ENCODE results near the gene UAP1L1. TPM values are rescaled to one million over a fixed set of nuclear protein-coding genes. Genes with fewer than 3 reads are reported as not detected.
A peak's percentile ranks its signal among the peaks of the same experiment; 100 is the strongest.

The UAP1L1 gene
- total RNA-seq, 1 donor from 2014 or later = 12.6 TPM

DNA sequence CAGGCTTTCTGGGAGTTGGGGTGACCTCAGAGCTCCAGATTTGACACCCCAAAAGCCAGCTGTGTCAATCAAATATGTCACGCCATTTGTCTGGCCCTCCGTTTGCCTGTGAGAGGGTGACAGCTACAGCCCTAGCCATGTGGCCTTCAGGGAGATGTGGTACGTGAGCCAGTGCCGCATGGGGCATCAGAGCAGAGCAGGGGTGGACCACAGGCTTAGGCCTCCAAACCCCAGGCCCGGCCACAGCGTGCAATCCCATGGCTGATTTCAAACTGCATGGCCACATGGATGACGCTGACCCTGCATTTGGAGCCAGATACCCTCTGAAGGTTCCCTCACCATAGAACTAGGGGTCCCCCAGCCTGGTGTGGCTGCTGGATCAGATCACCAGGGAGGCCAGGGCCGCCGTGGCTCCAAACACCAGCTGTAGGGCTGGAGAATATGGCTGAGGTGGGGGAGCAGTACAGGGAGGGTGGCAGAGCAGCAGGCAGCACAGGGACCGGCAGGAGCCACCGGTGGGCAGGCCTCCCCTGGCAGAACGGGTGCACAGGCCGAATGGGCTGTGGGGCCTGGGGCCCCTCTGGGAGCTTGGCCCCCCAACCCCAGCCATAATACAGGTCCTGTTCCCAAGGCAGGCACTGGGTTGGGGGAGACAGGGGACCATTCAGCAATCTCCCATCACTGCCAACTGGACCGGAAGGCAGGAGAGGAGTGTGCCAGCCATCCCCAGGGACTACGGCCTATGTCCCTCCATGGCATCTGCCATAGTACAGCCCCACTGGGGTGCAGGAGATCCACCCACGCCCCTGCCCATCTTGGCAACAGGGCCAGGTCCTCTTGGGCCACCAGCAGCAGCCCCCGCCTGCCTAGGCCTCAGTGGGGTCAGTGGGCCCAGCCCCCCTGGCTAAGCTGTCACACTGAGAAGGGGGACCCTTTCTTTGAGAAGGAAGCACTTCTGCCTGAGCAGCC lies 8.5 kb upstream of the UAP1L1 start:
- ATAC-seq (no peak), DNase-seq (peak; percentile 20)
- intact Hi-C loops (cut with micrococcal nuclease) = no loop called here

DNA sequence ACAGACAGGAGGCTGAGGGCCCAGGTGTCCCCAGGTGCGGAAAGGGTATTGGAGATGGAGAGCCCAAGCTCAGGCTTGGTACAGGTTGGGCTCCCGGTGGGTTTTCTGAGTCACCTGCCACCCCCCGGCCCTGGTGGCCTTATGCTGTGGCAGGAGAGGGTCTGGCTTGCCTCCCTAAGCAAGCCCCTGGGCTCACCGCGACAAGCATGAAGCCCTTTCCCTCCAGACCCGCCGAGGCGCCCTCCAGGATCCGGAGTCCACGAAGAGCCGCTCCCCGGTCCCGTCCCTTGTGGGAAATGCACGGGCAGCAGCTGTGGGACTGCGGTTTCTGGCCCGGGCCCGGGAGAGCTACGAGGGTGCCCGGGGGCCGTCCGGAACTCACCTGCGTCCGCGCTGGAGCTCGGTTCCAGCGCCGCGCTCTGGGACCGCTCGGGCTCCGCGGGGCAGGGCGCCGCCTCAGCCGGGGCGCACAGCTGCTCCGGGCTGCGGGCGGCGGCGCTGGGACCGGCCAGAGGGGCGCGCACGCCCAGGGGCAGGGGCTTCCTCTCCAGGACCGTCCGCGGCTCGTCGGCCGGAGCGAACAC lies 7.7 kb upstream of the UAP1L1 start:
- DNase-seq (peak; percentile 27), ATAC-seq (no peak)
- intact Hi-C loops (cut with micrococcal nuclease) = no loop called here

DNA sequence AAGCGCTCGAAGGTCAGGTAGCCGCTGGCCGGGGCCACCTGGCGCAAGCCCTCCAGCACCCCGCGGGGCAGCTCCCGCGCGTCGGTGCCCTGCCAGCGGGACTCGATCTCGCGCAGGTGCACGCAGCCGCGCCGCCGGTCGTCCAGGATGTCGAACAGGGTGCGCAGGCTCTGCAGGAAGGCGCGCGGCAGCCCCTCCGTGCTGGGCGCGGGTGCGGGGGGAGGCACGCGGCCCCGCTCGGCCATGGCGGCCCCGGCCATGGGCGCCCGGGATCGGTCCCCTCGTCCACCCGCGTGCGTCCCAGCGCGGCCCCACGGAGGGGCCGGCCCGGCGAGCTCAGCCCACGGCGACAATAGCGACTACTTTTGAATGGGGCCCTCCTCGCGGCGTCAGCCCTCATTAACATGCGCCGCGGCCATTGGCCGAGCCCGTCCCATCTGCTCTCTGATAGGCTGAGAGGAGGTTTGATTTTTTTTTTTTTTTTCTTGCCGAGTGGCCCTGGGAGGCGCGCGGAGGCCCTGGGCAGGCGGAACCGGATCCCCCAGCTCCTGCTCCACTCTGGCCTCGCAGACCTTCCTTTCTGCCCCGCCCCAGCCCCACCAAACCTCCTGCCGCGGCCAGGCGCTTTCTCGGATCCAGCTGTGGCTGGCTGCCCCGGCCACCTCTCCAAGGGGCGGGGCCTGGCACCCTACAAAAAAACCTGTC lies 7.0 kb upstream of the UAP1L1 start, which contains the start of gene SAPCD2:
Gene SAPCD2 (minus strand): TSS at position 357 of the 705 bp plus-strand sequence. CDS start 97 bp downstream, at position 260.
- DNase-seq (peak; percentile 93), ATAC-seq (peak; percentile 94)
- intact Hi-C loops (cut with micrococcal nuclease) = no loop called here

DNA sequence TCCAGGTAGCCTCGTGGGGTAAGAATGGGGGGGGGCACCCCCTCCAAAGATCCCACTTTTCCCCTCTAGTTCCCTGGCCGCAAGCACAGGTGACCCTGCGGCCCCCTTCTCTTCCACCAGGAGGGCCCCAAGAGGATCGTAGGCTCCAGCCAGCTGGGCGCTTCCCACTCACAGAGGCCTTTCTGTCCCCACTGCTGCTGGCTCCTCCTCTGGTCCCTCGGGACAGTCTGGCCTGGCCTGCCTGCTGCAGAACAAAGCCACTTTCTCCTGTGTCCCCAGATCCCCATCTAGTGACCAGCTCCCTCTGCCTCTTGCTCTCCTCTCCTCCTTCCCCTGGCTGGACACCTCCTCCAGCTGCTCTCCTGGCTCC lies 6.4 kb upstream of the UAP1L1 start:
- intact Hi-C loops (cut with micrococcal nuclease) = no loop called here
- ATAC-seq (peak; percentile 62), DNase-seq (peak; percentile 75)

DNA sequence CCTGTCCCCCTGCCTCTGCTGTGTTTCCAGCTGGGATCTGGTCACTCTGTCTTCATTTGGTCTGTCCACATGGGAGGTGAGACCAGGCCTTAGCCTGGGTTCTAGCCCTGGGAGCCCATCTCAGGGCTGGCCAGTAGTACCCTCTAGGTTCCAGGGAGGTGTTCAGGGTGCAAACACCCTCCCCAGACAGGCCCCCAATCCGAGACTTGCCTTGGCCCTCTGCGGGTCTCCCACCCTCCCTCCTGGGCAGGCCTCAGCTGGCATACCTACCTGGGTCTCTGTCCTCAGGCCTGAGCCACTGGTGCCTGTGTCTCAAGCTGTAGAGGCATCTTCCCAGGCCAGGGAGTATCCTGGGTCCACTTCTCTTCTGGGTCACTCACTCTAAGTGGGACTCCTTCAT lies 6.0 kb upstream of the UAP1L1 start:
- intact Hi-C loops (cut with micrococcal nuclease) = no loop called here
- no peak for ATAC-seq
- no peak for DNase-seq

DNA sequence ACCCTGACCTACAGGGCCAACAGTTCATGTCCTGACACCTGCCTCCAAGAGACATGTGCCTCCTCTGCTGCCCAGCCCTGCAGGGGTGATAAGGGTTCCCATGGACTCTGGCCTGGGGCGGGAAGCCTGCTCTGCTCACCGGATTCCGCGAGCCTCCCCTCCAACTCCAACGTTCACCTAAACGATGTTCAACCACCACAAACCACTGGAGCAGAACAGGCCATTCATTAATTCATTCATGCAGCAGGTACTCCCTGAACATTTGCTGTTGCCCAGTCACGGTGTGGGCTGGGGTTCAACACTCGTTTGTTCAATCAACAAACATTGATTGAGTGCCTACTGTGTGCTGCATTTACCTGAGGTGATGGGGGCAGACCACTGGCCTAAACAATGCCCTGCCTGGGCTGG lies 3.3 kb upstream of the UAP1L1 start:
- ATAC-seq (no peak), DNase-seq (no peak)
- intact Hi-C loops (cut with micrococcal nuclease) = no loop called here

DNA sequence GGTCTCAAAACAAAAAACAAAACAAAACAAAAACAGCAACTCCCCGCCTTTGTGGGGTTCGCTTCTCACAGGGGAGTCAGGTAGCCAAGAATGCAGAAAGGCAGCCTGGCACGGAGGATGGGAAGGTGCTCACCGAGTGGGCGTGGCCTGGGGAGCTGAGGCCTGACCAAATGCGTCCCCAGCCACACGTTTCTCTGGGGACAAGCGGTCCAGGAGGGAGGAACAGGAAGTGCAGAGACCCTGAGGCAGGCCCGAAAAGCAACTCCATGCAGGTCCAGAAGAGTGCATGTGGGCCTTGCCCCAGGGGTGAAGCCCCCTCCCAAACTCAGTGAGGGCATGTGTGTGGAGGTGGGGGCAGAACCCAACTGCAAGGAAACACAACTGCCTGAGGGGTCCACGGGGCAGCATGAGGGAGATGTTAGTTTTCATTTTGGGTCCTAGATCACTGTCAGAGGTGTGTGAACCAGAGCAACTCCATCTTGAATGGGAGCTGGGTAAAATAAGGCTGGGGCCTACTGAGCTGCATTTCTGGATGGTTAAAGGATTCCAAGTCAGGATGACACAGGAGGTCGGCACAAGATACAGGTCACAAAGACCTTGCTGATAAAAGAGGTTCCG lies 2.6 kb upstream of the UAP1L1 start:
- intact Hi-C loops (cut with micrococcal nuclease) = no loop called here
- no peak for ATAC-seq
- no peak for DNase-seq

DNA sequence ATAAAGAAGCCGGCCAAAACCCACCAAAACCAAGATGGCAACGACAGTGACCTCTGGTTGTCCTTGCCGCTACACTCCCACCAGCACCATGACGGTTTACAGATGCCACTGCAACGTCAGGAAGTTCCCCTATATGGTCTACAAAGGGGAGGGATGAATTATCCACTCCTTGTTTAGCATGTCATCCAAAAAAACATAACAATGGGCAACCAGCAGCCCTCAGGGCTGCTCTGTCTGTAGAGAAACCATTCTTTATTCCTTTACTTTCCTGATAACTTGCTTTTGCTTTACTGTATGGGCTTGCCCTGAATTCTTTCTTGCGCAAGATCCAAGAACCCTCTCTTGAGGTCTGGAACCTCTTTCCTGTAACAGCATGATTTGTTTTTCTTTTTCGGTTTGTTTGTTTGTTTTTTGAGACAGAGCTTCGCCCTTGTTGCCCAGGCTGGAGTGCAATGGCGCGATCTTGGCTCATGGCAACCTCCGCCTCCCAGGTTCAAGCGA lies 2.0 kb upstream of the UAP1L1 start:
- no peak for DNase-seq
- ATAC-seq = no peak
- intact Hi-C loops (cut with micrococcal nuclease) = no loop called here

DNA sequence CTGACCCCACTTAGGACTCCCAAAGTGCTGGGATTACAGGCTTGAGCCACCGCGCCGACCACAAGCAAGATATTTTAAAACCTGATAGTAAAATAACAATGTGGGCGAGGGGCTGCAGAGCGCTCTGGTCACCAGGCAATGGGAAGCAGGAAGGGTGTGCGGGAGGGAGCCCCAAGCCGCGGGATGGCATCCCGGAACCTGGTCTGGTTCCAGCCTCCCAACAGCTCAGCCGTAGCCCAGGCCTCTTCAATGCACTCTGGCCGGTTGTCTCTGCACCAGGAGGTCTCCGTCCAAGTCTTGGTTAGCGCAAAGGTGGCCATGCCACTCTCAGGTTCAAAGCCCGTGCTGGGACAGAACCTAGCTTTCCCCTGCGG lies 694 bp upstream of the UAP1L1 start:
- DNase-seq (no peak), ATAC-seq (no peak)
- intact Hi-C loops (cut with micrococcal nuclease) = no loop called here

DNA sequence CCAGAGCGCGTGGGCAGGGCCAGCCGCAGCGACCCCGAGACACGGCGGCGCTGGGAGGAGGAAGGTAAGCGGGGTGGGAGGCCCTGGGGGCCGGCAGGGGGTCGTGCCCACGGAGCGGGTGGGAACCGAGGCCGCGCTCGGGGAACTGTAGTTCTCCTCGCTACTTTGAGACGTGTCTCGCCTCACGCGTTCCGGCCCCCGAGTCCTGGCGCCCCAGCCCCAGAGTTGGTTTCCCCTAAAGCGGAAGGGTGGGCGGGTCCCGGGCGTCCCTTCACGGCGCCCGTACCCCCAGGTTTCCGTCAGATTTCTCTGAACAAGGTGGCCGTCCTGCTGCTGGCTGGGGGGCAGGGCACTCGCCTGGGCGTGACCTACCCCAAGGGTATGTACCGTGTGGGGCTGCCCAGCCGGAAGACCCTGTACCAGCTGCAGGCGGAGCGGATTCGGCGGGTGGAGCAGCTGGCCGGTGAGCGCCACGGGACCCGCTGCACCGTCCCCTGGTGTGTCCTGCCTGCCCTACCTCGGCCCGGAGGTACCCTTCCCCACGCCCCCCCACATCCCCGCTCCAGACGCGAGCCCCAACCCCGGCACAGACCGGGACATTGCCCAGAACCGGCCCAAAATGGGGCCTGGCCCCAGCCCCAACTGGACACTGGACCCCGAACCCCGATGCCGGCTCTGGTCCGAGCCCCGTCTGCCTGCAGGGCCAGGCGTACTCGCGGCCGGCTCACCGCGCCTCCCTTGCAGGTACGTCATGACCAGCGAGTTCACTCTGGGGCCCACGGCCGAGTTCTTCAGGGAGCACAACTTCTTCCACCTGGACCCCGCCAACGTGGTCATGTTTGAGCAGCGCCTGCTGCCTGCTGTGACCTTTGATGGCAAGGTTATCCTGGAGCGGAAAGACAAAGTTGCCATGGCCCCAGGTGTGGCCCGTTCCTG lies 709 bp downstream of the UAP1L1 start:
- ATAC-seq (peak; percentile 13), DNase-seq (peak; percentile 60)
- intact Hi-C loops (cut with micrococcal nuclease) = no loop called here

DNA sequence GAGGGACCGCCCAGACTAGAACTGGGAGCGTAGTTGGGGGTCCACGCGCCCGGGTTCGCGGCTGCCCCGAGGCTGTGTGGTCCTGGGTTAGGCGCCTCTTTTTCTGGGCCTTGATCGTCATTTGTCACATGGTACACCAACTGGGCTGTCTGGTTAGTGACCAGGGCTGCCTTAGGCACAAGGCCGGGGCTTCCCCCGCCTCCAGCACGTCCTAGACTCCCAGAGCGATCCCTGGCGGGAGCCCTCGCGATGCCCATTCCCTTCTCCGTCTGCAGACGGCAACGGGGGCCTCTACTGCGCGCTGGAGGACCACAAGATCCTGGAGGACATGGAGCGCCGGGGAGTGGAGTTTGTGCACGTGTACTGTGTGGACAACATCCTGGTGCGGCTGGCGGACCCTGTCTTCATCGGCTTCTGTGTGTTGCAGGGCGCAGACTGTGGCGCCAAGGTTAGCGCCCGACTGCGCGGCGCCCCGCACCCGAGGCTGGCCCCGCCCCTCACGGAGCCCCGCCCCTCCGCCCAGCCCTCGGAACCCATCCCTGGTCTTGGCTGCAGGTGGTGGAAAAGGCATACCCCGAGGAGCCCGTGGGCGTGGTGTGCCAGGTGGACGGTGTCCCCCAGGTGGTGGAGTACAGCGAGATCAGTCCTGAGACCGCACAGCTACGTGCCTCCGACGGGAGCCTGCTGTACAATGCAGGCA lies 1.5 kb downstream of the UAP1L1 start:
- intact Hi-C loops (cut with micrococcal nuclease) = no loop called here
- DNase-seq (no peak), ATAC-seq (no peak)

DNA sequence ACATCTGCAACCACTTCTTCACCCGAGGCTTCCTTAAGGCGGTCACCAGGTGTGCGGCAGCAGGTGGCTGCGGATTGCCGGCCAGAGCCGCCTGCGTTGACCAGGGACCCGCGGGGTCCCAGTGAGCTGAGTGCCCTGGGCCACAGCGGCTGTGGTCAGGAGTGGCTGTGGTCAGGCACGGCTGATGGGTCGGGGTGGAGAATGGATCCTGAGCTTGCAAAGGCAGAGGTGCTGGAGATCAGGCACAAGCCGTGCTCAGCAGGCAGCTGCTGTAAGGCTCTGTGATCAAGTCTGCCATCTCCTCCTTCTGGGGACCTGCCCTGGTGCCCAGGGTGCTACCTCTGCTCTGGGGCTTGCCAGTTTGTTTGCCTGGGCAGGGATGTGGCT lies 2.1 kb downstream of the UAP1L1 start:
- intact Hi-C loops (cut with micrococcal nuclease) = no loop called here
- DNase-seq (no peak), ATAC-seq (no peak)

DNA sequence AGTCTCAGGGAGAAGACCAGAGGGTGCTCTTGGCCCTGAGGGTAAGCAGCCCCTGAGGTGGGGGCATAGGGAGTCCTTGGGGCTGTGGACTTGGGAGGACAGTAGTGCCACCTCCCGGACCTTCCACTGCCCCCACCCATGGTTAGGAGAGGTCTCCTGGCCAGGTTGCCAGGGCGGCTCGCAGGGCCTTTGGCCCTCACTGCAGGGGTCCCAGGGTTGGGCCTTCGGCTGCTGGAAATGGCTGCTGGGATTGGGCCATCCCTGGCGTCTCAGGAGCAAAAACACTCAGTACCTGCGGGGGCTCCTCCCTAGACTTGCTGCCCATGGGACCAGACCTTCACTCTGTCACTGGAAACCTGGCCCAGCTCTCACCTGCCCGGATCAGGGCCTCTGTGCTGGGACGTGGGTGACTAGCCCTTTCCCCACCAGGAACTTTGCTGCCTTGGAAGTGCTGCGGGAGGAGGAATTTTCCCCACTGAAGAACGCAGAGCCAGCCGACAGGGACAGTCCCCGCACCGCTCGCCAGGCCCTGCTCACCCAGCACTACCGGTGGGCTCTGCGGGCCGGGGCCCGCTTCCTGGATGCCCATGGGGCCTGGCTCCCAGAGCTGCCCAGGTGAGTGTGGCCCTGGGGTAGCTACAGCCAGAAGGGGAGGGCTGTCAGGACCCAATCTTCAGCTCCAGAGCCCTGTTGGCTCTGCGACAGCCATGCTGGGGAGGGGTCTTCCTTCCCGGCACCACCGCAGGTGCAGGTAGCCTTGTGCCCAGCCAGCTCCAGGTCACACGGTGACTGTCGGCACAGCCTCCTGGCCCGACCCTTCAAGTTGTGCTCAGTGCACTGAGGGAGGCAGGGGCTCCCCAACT lies 3.2 kb downstream of the UAP1L1 start:
- intact Hi-C loops (cut with micrococcal nuclease) = no loop called here
- DNase-seq (no peak), ATAC-seq (no peak)

DNA sequence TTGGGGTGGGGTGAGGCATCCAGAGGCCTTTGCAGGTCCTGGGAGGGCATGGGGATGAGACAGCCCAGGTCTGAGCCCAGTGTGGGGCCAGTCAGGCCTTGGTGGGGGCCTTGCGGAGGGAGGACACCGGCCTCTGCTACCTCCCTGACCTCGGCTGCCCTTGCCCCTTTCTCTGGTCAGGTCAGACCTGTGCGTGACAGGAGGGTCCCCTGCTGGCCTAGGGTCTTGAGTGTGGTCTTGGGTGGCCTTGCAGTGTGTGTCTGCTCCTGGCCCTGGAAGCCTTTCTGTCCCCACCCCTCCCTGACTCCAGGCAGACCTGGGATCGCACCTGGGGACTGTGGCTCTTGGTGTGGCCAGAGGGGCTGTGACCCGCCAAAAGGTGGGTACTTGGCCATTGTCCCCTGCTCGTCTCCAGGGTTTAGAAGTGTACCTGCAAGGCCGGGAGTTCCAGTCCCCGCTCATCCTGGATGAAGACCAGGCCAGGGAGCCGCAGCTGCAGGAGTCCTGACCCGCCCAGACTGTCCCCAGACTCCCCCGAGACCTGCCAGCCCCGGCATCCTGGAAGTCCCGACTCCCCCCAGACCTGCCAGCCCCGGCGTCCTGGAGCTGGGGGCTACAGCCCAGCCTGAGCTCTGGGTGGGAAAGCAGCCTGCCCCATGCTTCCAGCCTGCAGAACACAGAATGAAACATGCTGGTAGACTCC lies 5.1 kb downstream of the UAP1L1 start:
- intact Hi-C loops (cut with micrococcal nuclease) = no loop called here
- no peak for ATAC-seq
- DNase-seq = peak; percentile 29

DNA sequence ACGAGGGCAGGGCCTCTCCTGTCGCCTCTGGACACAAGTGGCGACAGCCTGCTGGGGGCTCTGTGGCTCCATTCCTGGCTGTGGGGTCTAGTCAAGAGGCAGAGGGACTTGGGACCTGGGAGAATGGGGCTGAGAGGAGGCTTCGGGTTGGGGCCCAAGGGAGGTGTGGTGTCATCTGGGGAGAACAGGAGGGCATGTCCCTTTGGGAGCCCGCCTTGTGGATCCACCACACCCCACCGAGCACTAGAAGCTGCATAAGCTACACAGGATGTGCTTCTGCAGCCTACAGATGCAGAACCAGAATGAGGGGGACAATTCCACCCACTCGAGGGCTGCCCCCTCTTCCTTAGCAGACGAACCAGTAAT lies 5.6 kb downstream of the UAP1L1 start:
- ATAC-seq (no peak), DNase-seq (no peak)
- intact Hi-C loops (cut with micrococcal nuclease) = no loop called here

DNA sequence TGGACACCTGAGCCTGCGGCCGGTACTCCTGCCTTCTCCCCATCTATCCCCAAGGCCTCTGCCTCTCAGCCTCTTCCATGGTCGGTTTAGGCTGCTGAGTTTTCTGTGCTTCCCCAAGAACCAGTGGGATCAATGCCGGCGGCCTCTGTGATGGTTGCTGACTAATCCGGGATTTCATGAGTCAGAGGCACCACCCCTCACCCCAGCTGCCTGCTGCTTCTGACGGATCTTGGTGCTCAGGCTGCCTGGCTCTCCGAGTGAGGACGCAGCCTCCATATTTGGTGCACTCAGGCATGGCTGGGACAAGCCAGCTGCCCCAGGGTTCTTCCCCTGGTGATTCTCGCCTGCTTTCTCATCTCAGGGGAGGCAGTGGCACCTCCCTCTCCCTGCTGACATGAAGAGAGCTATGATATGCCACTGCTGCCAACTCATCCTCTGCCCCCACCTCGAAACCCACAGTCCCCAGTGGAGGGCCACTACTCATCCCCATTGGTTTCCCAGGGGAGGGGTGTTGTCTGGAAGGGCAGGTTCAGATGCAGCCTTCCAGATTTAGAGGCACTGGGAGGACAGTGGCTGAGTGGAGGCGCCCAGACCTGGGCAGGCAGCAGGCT lies 6.2 kb downstream of the UAP1L1 start:
- peak; percentile 65 for DNase-seq
- intact Hi-C loops (cut with micrococcal nuclease) = no loop called here
- ATAC-seq = no peak

All from left ventricle myocardium superior (tissue), 1 donor.